ENCODE data around the gene POMC.

DNA sequence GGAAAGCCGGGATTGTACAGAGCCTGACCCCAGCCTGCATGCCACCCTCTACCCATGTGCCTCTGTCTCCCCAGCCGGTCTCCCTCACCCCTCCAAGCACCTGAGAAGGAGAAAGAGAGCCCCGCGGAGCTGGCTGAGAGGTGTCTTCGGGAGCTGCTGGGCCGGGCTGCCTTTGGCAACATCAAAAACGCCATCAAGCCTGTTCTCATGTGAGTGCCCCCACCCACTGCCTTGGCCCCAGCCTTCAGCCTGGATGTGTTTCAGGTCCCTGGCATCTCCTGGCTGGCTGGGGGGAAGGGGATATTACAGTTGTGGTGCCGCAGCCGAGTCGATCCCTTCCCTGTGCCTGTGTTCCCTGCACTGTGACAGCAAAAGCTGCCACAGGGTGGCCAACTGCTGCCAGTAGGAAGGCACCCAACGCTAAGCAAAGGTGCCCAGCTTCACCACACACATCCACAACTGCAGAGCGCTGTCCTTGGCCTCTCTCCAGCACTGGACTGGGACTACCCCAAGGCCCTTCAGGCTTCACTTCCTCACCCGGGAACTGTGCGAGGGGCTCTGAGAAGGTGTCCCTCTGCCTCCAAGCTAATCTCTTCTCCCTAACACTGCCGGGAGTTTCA, 38.4 kb downstream of the POMC start:
- TF ChIP-seq BCL11A (IDR thresholded peaks at IDR 0.05; ENCODE audit: low read depth in 2 of 2, low read length in 2 of 2) (no peak), POLR2A (IDR thresholded peaks at IDR 0.05; ENCODE audit: control extremely low read depth in 1 of 2, low read depth in 2 of 2, low read length in 2 of 2) (no peak), HDAC2 (IDR thresholded peaks at IDR 0.05; ENCODE audit: borderline replicate concordance in 1 of 2, low read depth in 2 of 2, low read length in 2 of 2) (no peak), CBX5 (IDR thresholded peaks at IDR 0.05; ENCODE audit: low read depth, low read length) (no peak)
